Fibroblast of peridontal ligament (primary cell): ENCODE results near the gene RPL29.
A peak's percentile ranks its signal among the peaks of the same experiment; 100 is the strongest.

Experiments
- DNase-seq: peaks from one replicate; pipeline ENCODE4 v3.0.0-alpha.2; 2010; ENCODE audit errors: extremely low read depth

The RPL29 gene

GRCh38 chr3:52025453-52025852, 29.8 kb upstream of the RPL29 start:
- no peak for DNase-seq

- DNase-seq: no peak
These were observed 29.2 kb upstream of the RPL29 start for GRCh38 chr3:52024765-52025452.

GRCh38 chr3:52023860-52024764, 28.4 kb upstream of the RPL29 start:
- DNase-seq: no peak

GRCh38 chr3:52023101-52023770, 27.5 kb upstream of the RPL29 start:
- DNase-seq: no peak

- DNase-seq: peak; percentile 35
These were observed 26.8 kb upstream of the RPL29 start for GRCh38 chr3:52022323-52023100.

GRCh38 chr3:52021489-52022268, 26.0 kb upstream of the RPL29 start:
- no peak for DNase-seq

- DNase-seq: no peak
These were observed 25.1 kb upstream of the RPL29 start for GRCh38 chr3:52020796-52021195.

- DNase-seq: no peak
These were observed 23.8 kb upstream of the RPL29 start for GRCh38 chr3:52019352-52020080.

GRCh38 chr3:52018319-52019000, 22.8 kb upstream of the RPL29 start:
- no peak for DNase-seq

GRCh38 chr3:52017586-52017985, 21.9 kb upstream of the RPL29 start:
- no peak for DNase-seq

GRCh38 chr3:52015438-52016228, 19.9 kb upstream of the RPL29 start:
- DNase-seq: no peak

- DNase-seq: no peak
These were observed 18.9 kb upstream of the RPL29 start for GRCh38 chr3:52014613-52015012.

- no peak for DNase-seq
These were observed 18.3 kb upstream of the RPL29 start for GRCh38 chr3:52013802-52014598.

- DNase-seq: no peak
These were observed 17.0 kb upstream of the RPL29 start for GRCh38 chr3:52012699-52013098.

- DNase-seq: no peak
These were observed 14.7 kb upstream of the RPL29 start for GRCh38 chr3:52010431-52010830.

- no peak for DNase-seq
These were observed 11.6 kb upstream of the RPL29 start for GRCh38 chr3:52007291-52007690.

- no peak for DNase-seq
These were observed 11.1 kb upstream of the RPL29 start for GRCh38 chr3:52006820-52007133.
